ENCODE results near the gene FAF1.

- TF ChIP-seq CTCF (IDR thresholded peaks at IDR 0.05) = no peak
- TF ChIP-seq POLR2A (IDR thresholded peaks at IDR 0.05) = no peak
These were observed 308.4 kb downstream of the FAF1 start for GRCh38 chr1:50651476-50652263.

All from tibial nerve (tissue), 3 donors.